GM06990 (cell line): ENCODE measurements around the gene UBE3D.
"Not testable (repeated sequence)": the region's sequence is repeated elsewhere in the genome, so short reads cannot be mapped to it uniquely, and the experiment has no call there.

ENCODE experiments used
- DNase-seq: peaks from one replicate; pipeline ENCODE4 v3.0.0-alpha.2; 2011; ENCODE audit not compliant: insufficient read length; ENCODE audit errors: extremely low read depth
- H3K27me3 ChIP-seq: replicated peaks from 2 replicates; pipeline ENCODE4 v1.6.0; 2011; ENCODE audit warnings: low read length; ENCODE audit not compliant: control insufficient read depth, insufficient read depth
- H3K36me3 ChIP-seq: 2 replicates; pipeline ENCODE4 v1.5.1; 2011; ENCODE audit warnings: low read length; ENCODE audit not compliant: control insufficient read depth, insufficient read depth
- H3K4me3 ChIP-seq: replicated peaks from 2 replicates; pipeline ENCODE4 v1.5.1; 2011; ENCODE audit warnings: low read depth, mild to moderate bottlenecking, control low read depth, low read length
- TF ChIP-seq, protein P1 (sequence below): IDR thresholded peaks from 2 replicates; pipeline ENCODE4 v1.5.1; 2011; ENCODE audit warnings: low read length, control low read depth, mild to moderate bottlenecking, inconsistent platforms; ENCODE audit not compliant: insufficient read depth, poor library complexity, severe bottlenecking

UBE3D gene

GRCh38 chr6:82904257-82904656 is 161.4 kb downstream of the UBE3D start:
- Histone ChIP-seq H3K36me3 (no peaks in the 10 kb centered on the region; the same call in 1 of the 2 replicates), H3K27me3 (no peaks in the 10 kb centered on the region), H3K4me3 (no peak overlapping the region)
- no peak for DNase-seq
- TF ChIP-seq, protein P1, sequence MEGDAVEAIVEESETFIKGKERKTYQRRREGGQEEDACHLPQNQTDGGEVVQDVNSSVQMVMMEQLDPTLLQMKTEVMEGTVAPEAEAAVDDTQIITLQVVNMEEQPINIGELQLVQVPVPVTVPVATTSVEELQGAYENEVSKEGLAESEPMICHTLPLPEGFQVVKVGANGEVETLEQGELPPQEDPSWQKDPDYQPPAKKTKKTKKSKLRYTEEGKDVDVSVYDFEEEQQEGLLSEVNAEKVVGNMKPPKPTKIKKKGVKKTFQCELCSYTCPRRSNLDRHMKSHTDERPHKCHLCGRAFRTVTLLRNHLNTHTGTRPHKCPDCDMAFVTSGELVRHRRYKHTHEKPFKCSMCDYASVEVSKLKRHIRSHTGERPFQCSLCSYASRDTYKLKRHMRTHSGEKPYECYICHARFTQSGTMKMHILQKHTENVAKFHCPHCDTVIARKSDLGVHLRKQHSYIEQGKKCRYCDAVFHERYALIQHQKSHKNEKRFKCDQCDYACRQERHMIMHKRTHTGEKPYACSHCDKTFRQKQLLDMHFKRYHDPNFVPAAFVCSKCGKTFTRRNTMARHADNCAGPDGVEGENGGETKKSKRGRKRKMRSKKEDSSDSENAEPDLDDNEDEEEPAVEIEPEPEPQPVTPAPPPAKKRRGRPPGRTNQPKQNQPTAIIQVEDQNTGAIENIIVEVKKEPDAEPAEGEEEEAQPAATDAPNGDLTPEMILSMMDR: no peak

GRCh38 chr6:82902290-82902689 is 163.4 kb downstream of the UBE3D start:
- TF ChIP-seq, protein P1: no peak
- no peak for DNase-seq
- Histone ChIP-seq H3K27me3 (no peaks in the 10 kb centered on the region), H3K4me3 (no peak overlapping the region), H3K36me3 (no peaks in the 10 kb centered on the region; the same call in 1 of the 2 replicates)

GRCh38 chr6:82894653-82895259 is 170.9 kb downstream of the UBE3D start:
- H3K27me3 ChIP-seq: no peaks in the 10 kb centered on the region
- no peak overlapping the region for H3K4me3 ChIP-seq
- no peak for DNase-seq
- TF ChIP-seq, protein P1: no peak
- H3K36me3 ChIP-seq: no peaks in the 10 kb centered on the region

- TF ChIP-seq, protein P1: no peak
- H3K36me3 ChIP-seq: no peaks in the 10 kb centered on the region
- DNase-seq: no peak
- no peaks in the 10 kb centered on the region for H3K27me3 ChIP-seq
- H3K4me3 ChIP-seq: no peak overlapping the region
Observed at GRCh38 chr6:82893889-82894652, 171.6 kb downstream of the UBE3D start.

- H3K27me3 ChIP-seq, H3K36me3 ChIP-seq, H3K4me3 ChIP-seq, DNase-seq: not testable (repeated sequence)
Observed at GRCh38 chr6:82891503-82891902, 174.1 kb downstream of the UBE3D start.

DNA sequence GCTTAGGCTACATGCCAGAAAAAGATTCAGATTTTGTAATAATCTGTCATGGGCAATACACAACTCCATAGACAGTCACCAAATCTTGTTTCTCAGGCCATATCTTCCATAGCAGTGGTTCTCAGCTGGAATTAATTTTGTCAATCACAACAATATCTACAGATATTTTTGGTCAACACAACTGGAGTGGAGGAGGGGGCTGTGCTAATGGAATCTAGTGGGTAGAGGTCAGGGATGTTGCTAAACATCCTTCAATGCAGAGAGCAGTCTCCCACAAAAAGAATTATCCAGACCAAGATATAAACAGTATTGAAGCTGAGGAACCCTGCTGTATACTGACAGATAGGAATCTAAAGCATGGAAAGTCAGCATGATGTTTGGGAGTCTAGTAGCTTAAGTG is 174.6 kb downstream of the UBE3D start:
- Histone ChIP-seq H3K4me3 (no peak overlapping the region), H3K36me3 (no peaks in the 10 kb centered on the region), H3K27me3 (no peaks in the 10 kb centered on the region)
- DNase-seq: no peak
- TF ChIP-seq, protein P1: no peak
